ENCODE results near the gene NT5C.

DNA sequence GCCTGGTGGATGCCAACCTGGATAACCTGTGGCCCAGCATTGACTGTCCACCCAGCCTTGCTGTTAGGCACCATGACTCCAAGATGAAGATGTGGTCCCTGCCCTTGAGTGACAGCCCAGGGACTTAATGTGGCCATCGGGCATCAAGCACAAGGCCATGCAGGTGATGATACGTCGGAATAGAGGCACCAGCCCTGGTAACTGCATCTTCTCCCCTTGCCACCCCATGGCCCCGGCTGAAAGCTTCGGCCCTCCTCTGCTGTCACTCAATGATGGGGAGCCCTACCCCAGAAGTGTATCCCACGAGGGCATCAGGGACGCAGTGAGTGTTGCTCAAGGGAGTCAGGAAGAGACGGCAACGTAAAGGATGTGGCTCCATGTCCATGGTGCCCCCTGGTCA, 2.0 kb downstream of the NT5C start:
- TF ChIP-seq, protein P1, sequence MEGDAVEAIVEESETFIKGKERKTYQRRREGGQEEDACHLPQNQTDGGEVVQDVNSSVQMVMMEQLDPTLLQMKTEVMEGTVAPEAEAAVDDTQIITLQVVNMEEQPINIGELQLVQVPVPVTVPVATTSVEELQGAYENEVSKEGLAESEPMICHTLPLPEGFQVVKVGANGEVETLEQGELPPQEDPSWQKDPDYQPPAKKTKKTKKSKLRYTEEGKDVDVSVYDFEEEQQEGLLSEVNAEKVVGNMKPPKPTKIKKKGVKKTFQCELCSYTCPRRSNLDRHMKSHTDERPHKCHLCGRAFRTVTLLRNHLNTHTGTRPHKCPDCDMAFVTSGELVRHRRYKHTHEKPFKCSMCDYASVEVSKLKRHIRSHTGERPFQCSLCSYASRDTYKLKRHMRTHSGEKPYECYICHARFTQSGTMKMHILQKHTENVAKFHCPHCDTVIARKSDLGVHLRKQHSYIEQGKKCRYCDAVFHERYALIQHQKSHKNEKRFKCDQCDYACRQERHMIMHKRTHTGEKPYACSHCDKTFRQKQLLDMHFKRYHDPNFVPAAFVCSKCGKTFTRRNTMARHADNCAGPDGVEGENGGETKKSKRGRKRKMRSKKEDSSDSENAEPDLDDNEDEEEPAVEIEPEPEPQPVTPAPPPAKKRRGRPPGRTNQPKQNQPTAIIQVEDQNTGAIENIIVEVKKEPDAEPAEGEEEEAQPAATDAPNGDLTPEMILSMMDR (IDR thresholded peaks at IDR 0.05), result no peak
- no peak for TF ChIP-seq POLR2A (IDR thresholded peaks at IDR 0.05)

All from adrenal gland (tissue), 5 donors.